A549 (cell line): ENCODE results near the gene ZBTB39.

Source experiments
- CBX2 ChIP-seq: fragments of 200-600 bp; sonication (generic); IDR thresholded peaks from 2 replicates; pipeline ENCODE4 v1.6.1; 2016; ENCODE audit warnings: low read depth, mild to moderate bottlenecking, borderline replicate concordance
- CHD2 ChIP-seq: fragments of 150-350 bp; IDR thresholded peaks from 2 replicates; pipeline ENCODE4 v1.6.1; 2014; ENCODE audit warnings: low read length; ENCODE audit not compliant: partially characterized antibody
- CTCF ChIP-seq: fragments of >200 bp; sonication (Bioruptor Twin); formaldehyde crosslinking; IDR thresholded peaks from 3 replicates; pipeline ENCODE4 v1.5.1; 2016
- GATA3 ChIP-seq: IDR thresholded peaks from 2 replicates; pipeline ENCODE4 v1.6.1; 2012; ENCODE audit warnings: borderline replicate concordance
- JUN ChIP-seq, 2 experiments: fragments of >200 bp; sonication (Bioruptor Twin); formaldehyde crosslinking; IDR thresholded peaks; 2 replicates in 1 of 2; 3 replicates in 1 of 2; pipeline ENCODE4 v1.6.1; 2016 to 2017
- MAX ChIP-seq: IDR thresholded peaks from 2 replicates; pipeline ENCODE4 v1.6.1; 2012
- NR3C1 ChIP-seq: fragments of >200 bp; sonication (Bioruptor Twin); formaldehyde crosslinking; IDR thresholded peaks from 3 replicates; pipeline ENCODE4 v1.6.1; 2017
- PHF8 ChIP-seq: fragments of 200-600 bp; sonication (generic); IDR thresholded peaks from 2 replicates; pipeline ENCODE4 v1.6.1; 2016; ENCODE audit warnings: low read depth, mild to moderate bottlenecking, antibody characterized with exemption, moderate library complexity, borderline replicate concordance
- POLR2A ChIP-seq: IDR thresholded peaks from 2 replicates; pipeline ENCODE4 v1.6.1; 2012; ENCODE audit warnings: mild to moderate bottlenecking, low read length
- SMC3 ChIP-seq: fragments of >200 bp; sonication (Bioruptor Twin); formaldehyde crosslinking; IDR thresholded peaks from 3 replicates; pipeline ENCODE4 v1.6.1; 2018; ENCODE audit warnings: inconsistent platforms
- USF2 ChIP-seq: fragments of 450-650 bp; IDR thresholded peaks from 2 replicates; pipeline ENCODE4 v1.6.1; 2014; ENCODE audit warnings: antibody characterized with exemption

GRCh38 chr12:56991319-56992246 lies 14.8 kb downstream of the ZBTB39 start:
- no peak for TF ChIP-seq POLR2A
- TF ChIP-seq CHD2, result no peak
- no peak for TF ChIP-seq SMC3
- no peak for TF ChIP-seq GATA3
- no peak for TF ChIP-seq CTCF
- TF ChIP-seq NR3C1, result no peak
- no peak for TF ChIP-seq USF2
- TF ChIP-seq MAX, result no peak
- TF ChIP-seq CBX2, result no peak
- no peak for TF ChIP-seq PHF8
- no peak for TF ChIP-seq JUN (IDR thresholded peaks at IDR 0.05)
